ENCODE results near the gene LFNG. TPM values are rescaled to one million over a fixed set of nuclear protein-coding genes. Genes with fewer than 3 reads are reported as not detected.

The LFNG gene
- total RNA-seq, 6 donors from 2014 or later: 30.6 to 62.9 (median 45.2) TPM

- TF ChIP-seq POLR2AphosphoS5 (IDR thresholded peaks at IDR 0.05): no peak
- TF ChIP-seq POLR2A (IDR thresholded peaks at IDR 0.05): no peak
- peaks cover 15 to 21% (median 18%) of the 10 kb centered on the region in 4 donors for H3K4me1 ChIP-seq
- peaks cover 0 to 8% (median 5%) of the 10 kb centered on the region in 4 donors for H3K9me3 ChIP-seq
- WGBS, 2 donors: 83 to 87% methylated on average over 5 to 16 of the region's 16 CpGs
- H3K27ac ChIP-seq: no peak overlapping the region
- H3K4me3 ChIP-seq: no peak overlapping the region
- H3K36me3 ChIP-seq: no peaks in the 10 kb centered on the region
- H3K27me3 ChIP-seq: no peaks in the 10 kb centered on the region
- peak in 1 of 2 donors; percentile 51 for DNase-seq
- no peak for ATAC-seq (ENCODE audit: low FRiP score in 2 of 2)
These were observed 40.1 kb upstream of the LFNG start for GRCh38 chr7:2479276-2480069.

DNA sequence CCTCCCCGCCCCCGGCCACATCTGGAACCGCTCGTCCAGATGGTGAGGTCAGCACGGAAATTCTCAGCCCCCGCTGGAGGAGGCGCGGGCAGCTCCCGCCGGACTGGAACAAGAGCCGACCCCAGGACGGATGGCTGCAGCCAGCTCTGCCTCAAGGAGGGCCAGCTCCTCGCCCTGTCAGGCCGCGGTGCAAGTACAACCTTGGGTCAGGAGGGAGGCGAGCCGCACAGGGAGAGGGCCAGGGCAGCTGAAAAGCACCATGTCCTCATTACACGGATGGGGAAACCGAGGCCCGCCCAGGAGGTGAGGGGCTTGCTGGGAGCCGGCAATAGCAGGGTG is 39.5 kb upstream of the LFNG start:
- DNase-seq (peak in 1 of 2 donors; percentile 77), ATAC-seq (ENCODE audit: low FRiP score in 2 of 2) (no peak)
- Histone ChIP-seq H3K27me3 (no peaks in the 10 kb centered on the region), H3K9me3 (peaks cover 0 to 8% (median 5%) of the 10 kb centered on the region in 4 donors), H3K36me3 (no peaks in the 10 kb centered on the region), H3K4me3 (no peak overlapping the region), H3K4me1 (peaks cover 15 to 21% (median 18%) of the 10 kb centered on the region in 4 donors), H3K27ac (no peak overlapping the region)
- no peak for TF ChIP-seq POLR2A (IDR thresholded peaks at IDR 0.05)
- TF ChIP-seq EP300 (IDR thresholded peaks at IDR 0.05): no peak
- no peak for TF ChIP-seq POLR2AphosphoS5 (IDR thresholded peaks at IDR 0.05)
- no peak for TF ChIP-seq CTCF (IDR thresholded peaks at IDR 0.05)
- WGBS, 2 donors: 71 to 72% methylated on average over 9 to 10 of the region's 21 CpGs

DNA sequence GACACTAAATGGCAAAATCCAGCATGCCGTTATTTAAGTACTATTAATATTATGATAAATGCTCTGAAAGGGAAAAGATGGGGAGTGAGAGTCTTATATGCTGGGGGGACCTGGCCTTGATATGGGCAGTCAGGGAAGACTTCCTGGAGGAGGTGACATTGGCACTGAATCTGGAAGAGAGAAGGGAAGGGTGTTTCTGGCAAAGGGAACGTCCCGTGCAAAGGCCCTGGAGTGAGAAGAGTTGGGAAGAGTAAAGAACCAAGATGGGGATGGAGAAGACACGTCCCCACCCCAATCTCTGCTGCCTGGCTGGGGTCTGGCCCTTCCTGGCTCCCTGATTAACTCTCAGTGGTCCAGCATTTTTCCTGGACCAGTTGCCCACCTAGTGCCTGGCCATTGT is 38.4 kb upstream of the LFNG start:
- no peak overlapping the region for H3K4me3 ChIP-seq
- no peak overlapping the region for H3K27ac ChIP-seq
- peaks cover 0 to 8% (median 5%) of the 10 kb centered on the region in 4 donors for H3K9me3 ChIP-seq
- H3K36me3 ChIP-seq: no peaks in the 10 kb centered on the region
- WGBS, 2 donors: 81% methylated on average over 4 of the region's 4 CpGs
- H3K27me3 ChIP-seq: no peaks in the 10 kb centered on the region
- no peak for TF ChIP-seq EP300 (IDR thresholded peaks at IDR 0.05)
- no peak for TF ChIP-seq POLR2A (IDR thresholded peaks at IDR 0.05)
- no peak for TF ChIP-seq POLR2AphosphoS5 (IDR thresholded peaks at IDR 0.05)
- no peak for TF ChIP-seq CTCF (IDR thresholded peaks at IDR 0.05)
- peaks cover 15 to 21% (median 18%) of the 10 kb centered on the region in 4 donors for H3K4me1 ChIP-seq
- DNase-seq: no peak
- no peak for ATAC-seq (ENCODE audit: low FRiP score in 2 of 2)

GRCh38 chr7:2482725-2483451 is 36.7 kb upstream of the LFNG start:
- peaks cover 0 to 8% (median 5%) of the 10 kb centered on the region in 4 donors for H3K9me3 ChIP-seq
- H3K27me3 ChIP-seq: no peaks in the 10 kb centered on the region
- TF ChIP-seq POLR2A (IDR thresholded peaks at IDR 0.05) (no peak), CTCF (IDR thresholded peaks at IDR 0.05) (no peak), POLR2AphosphoS5 (IDR thresholded peaks at IDR 0.05) (no peak), EP300 (IDR thresholded peaks at IDR 0.05) (no peak)
- no peak for ATAC-seq (ENCODE audit: low FRiP score in 2 of 2)
- 83 to 85% methylated on average over 10 of the region's 10 CpGs for WGBS, 2 donors
- H3K4me3 ChIP-seq: no peak overlapping the region
- H3K4me1 ChIP-seq: peaks cover 8 to 17% (median 10%) of the 10 kb centered on the region in 4 donors
- H3K36me3 ChIP-seq: no peaks in the 10 kb centered on the region
- H3K27ac ChIP-seq: no peak overlapping the region
- no peak for DNase-seq

DNA sequence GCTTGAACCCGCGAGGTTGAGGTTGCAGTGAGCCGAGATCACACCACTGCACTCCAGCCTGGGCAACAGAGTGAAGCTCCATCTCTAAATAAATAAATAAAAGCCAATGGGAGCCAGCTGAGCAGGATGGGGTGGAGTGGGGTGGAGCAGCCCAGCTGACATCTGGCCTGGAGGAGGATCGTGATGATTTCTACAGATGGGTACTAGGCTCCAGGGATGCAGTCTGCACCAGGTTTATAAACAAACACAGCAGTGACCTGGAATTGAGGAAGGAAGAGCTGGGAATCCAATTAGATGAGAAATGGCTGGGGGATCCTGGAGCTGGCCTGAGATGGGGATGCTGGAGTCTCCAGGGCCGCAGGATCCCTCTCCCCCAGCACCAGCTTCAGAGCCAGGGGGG is 36.1 kb upstream of the LFNG start:
- no peaks in the 10 kb centered on the region for H3K36me3 ChIP-seq
- no peak for ATAC-seq (ENCODE audit: low FRiP score in 2 of 2)
- 54 to 83% methylated on average over 5 of the region's 5 CpGs for WGBS, 2 donors
- no peak overlapping the region for H3K27ac ChIP-seq
- peaks cover 0 to 8% (median 5%) of the 10 kb centered on the region in 4 donors for H3K9me3 ChIP-seq
- H3K4me1 ChIP-seq: peaks cover 2 to 11% (median 4%) of the 10 kb centered on the region in 4 donors
- H3K4me3 ChIP-seq: no peak overlapping the region
- no peak for DNase-seq
- no peak for TF ChIP-seq CTCF (IDR thresholded peaks at IDR 0.05)
- TF ChIP-seq EP300 (IDR thresholded peaks at IDR 0.05): no peak
- no peak for TF ChIP-seq POLR2AphosphoS5 (IDR thresholded peaks at IDR 0.05)
- no peak for TF ChIP-seq POLR2A (IDR thresholded peaks at IDR 0.05)
- no peaks in the 10 kb centered on the region for H3K27me3 ChIP-seq

Data from upper lobe of left lung (tissue), 6 donors.